K562 (cell line): ENCODE results near the gene CPVL. TPM values are rescaled to one million over a fixed set of nuclear protein-coding genes. Genes with fewer than 3 reads are reported as not detected.

Experiments used
- ATAC-seq: fragments of 200-7000 bp; cut with Tn5 transposase; 3 replicates; pipeline ENCODE4 v1.9.1; 2020; ENCODE audit warnings: moderate library complexity
- BruUV-seq: library from RNA; stranded (reverse); fragments of 400-500 nt; replicated peaks from 2 replicates; lab custom pipeline; 2021; lab: Mats Ljungman, UMichigan
- CTCF ChIA-PET: fragments of 300-600 bp; formaldehyde crosslinking; extraction: SDS; loops from one replicate; lab custom pipeline; 2021; ENCODE audit warnings: low intra/inter-chr PET ratio; lab: Yijun Ruan, JAX
- POLR2A ChIA-PET: fragments of 300-600, 350-650 bp; sonication (Branson Sonifier 250); formaldehyde crosslinking; extraction: SDS; loops from one replicate; lab custom pipeline; 2021; ENCODE audit warnings: antibody characterized with exemption, inconsistent platforms; lab: Yijun Ruan, JAX
- DNase-seq, 4 experiments: peaks; one replicate each; pipeline versions ENCODE4 v3.0.0 to v3.0.0-alpha.2; 2011 to 2018; ENCODE audit warnings: low spot score in 3 of 4, mixed read lengths in 3 of 4; ENCODE audit errors: extremely low read depth in 1 of 4
- FAIRE-seq: peaks from 2 replicates; lab custom pipeline; 2011; peaks lifted over from hg19 to GRCh38; lab: Jason Lieb, UNC
- H2AFZ ChIP-seq: 2 replicates; pipeline ENCODE4 v1.6.0; 2011; ENCODE audit warnings: low read depth, low read length, control low read depth, inconsistent platforms
- H3K27ac ChIP-seq: fragments of 200-600 bp; 3 replicates; pipeline ENCODE4 v1.8.0; 2011; ENCODE audit warnings: low read depth, mild to moderate bottlenecking, control low read depth, inconsistent platforms, low read length, moderate library complexity, mixed read lengths; ENCODE audit errors: extremely low read depth
- H3K27me3 ChIP-seq, 2 experiments: fragments of 300-600 bp in 1 of 2; 2 replicates in 1 of 2; 3 replicates in 1 of 2; pipeline versions ENCODE4 v1.6.0 to v1.8.0; 2011; ENCODE audit warnings: inconsistent platforms in 2 of 2, low read length in 2 of 2, mild to moderate bottlenecking in 1 of 2, mixed read lengths in 1 of 2, moderate library complexity in 1 of 2; ENCODE audit not compliant: control insufficient read depth in 2 of 2, insufficient read depth in 2 of 2
- H3K36me3 ChIP-seq: fragments of 300-600 bp; 3 replicates; pipeline ENCODE4 v1.8.0; 2011; ENCODE audit warnings: mild to moderate bottlenecking, low read length, inconsistent platforms; ENCODE audit not compliant: control insufficient read depth, insufficient read depth
- H3K4me1 ChIP-seq, 2 experiments: fragments of 200-600 bp in 1 of 2; replicated peaks in 1 of 2; 2 replicates in 1 of 2; 3 replicates in 1 of 2; pipeline versions ENCODE4 v1.5.1 to v1.8.0; 2011; ENCODE audit warnings: inconsistent platforms in 2 of 2, low read length in 2 of 2, mild to moderate bottlenecking in 1 of 2, mixed read lengths in 1 of 2, moderate library complexity in 1 of 2; ENCODE audit not compliant: control insufficient read depth in 2 of 2, insufficient read depth in 2 of 2
- H3K4me2 ChIP-seq: 2 replicates; pipeline ENCODE4 v1.6.1; 2011; ENCODE audit warnings: low read length, control low read depth, inconsistent platforms, mixed read lengths; ENCODE audit not compliant: insufficient read depth
- H3K4me3 ChIP-seq: fragments of 200-600 bp; sonication (generic), shearing (Covaris generic); 2 replicates; pipeline ENCODE4 v1.5.1; 2016; ENCODE audit warnings: control low read depth, inconsistent platforms
- H3K79me2 ChIP-seq: fragments of 200-600 bp; 3 replicates; pipeline ENCODE4 v1.8.0; 2011; ENCODE audit warnings: low read length, inconsistent platforms; ENCODE audit not compliant: control insufficient read depth, insufficient read depth
- H3K9ac ChIP-seq, 2 experiments: 2 replicates each; pipeline versions ENCODE4 v1.6.0 to v1.6.1; 2011; ENCODE audit warnings: low read depth in 2 of 2, low read length in 2 of 2, control low read depth in 1 of 2, inconsistent platforms in 1 of 2, mild to moderate bottlenecking in 1 of 2, mixed read lengths in 1 of 2; ENCODE audit not compliant: insufficient read depth in 1 of 2
- H3K9me1 ChIP-seq: one replicate; pipeline ENCODE4 v1.6.0; 2011; ENCODE audit warnings: inconsistent platforms, mild to moderate bottlenecking, low read length, moderate library complexity; ENCODE audit not compliant: control insufficient read depth, insufficient read depth
- H3K9me3 ChIP-seq: replicated peaks from 2 replicates; pipeline ENCODE4 v1.5.1; 2011; ENCODE audit warnings: low read depth, low read length, inconsistent platforms; ENCODE audit not compliant: control insufficient read depth, insufficient read depth
- H4K20me1 ChIP-seq: replicated peaks from 2 replicates; pipeline ENCODE4 v1.6.1; 2011; ENCODE audit warnings: low read length, inconsistent platforms, mixed read lengths; ENCODE audit not compliant: control insufficient read depth, insufficient read depth
- CREBBP ChIP-seq: IDR thresholded peaks from one replicate; pipeline ENCODE4 v1.6.1; 2012; ENCODE audit warnings: low read depth, mild to moderate bottlenecking, control low read depth, inconsistent platforms, low read length
- E2F3 ChIP-seq: fragments of 250-450 bp; sonication (Bioruptor Pico); IDR thresholded peaks from 2 replicates; pipeline ENCODE4 v1.4.0; 2020; ENCODE audit warnings: mild to moderate bottlenecking
- ETV1 ChIP-seq: fragments of 450-650 bp; conservative IDR thresholded peaks from 2 replicates; pipeline ENCODE4 v1.6.1; 2016; ENCODE audit warnings: missing genetic modification characterization, control low read depth, low read depth, missing compliant biosample characterization
- HDAC2 ChIP-seq: fragments of 450-650 bp; IDR thresholded peaks from 2 replicates; pipeline ENCODE4 v1.6.1; 2016; ENCODE audit warnings: mild to moderate bottlenecking
- KLF10 ChIP-seq: fragments of 250-450 bp; sonication (Bioruptor Pico); IDR thresholded peaks from 2 replicates; pipeline ENCODE4 v1.6.1; 2021; ENCODE audit warnings: matching md5 sums
- NR4A1 ChIP-seq, 2 experiments: fragments of 250-450 bp in 1 of 2; fragments of 450-650 bp in 1 of 2; sonication (Bioruptor Pico) in 1 of 2; IDR thresholded peaks; 2 replicates each; pipeline versions ENCODE4 v1.4.0 to v1.6.1; 2016 to 2020; ENCODE audit warnings: mild to moderate bottlenecking in 2 of 2, missing compliant biosample characterization in 1 of 2, missing genetic modification characterization in 1 of 2, moderate library complexity in 1 of 2
- OTX1 ChIP-seq: fragments of 450-650 bp; formaldehyde crosslinking; IDR thresholded peaks from 2 replicates; pipeline ENCODE4 v1.4.0; 2022; ENCODE audit warnings: mild to moderate bottlenecking
- RFX1 ChIP-seq: fragments of 450-650 bp; IDR thresholded peaks from 2 replicates; pipeline ENCODE4 v1.6.1; 2016; ENCODE audit warnings: mild to moderate bottlenecking, moderate library complexity
- ZNF133 ChIP-seq: fragments of 250-450 bp; sonication (Bioruptor Pico); IDR thresholded peaks from 2 replicates; pipeline ENCODE4 v1.4.0; 2020; ENCODE audit warnings: mild to moderate bottlenecking
- ZNF174 ChIP-seq: fragments of 250-450 bp; sonication (Bioruptor Pico); IDR thresholded peaks from 2 replicates; pipeline ENCODE4 v1.4.0; 2020; ENCODE audit warnings: mild to moderate bottlenecking
- ZSCAN29 ChIP-seq: fragments of 450-650 bp; IDR thresholded peaks from 2 replicates; pipeline ENCODE4 v1.6.1; 2017
- WGBS: fragments of 100-300 bp; shearing (Covaris generic); methylation state at CpG from one replicate; pipeline ENCODE4 v1.1.6; 2016; ENCODE audit warnings: low coverage, mixed read lengths; ENCODE audit not compliant: insufficient coverage; ENCODE audit errors: missing lambda C conversion rate; 5-methylcytosine and 5-hydroxymethylcytosine counted together
- in situ Hi-C: fragments of 300-500 bp; cut with MboI; formaldehyde crosslinking; loops from 4 replicates; pipeline ENCODE4 v1.15.0; 2018; ENCODE audit warnings: inconsistent platforms, mixed read lengths
- intact Hi-C: fragments of 100-400 bp; cut with micrococcal nuclease; formaldehyde crosslinking; loops from 2 replicates; pipeline ENCODE4 v1.14.2; 2022
- polyA plus RNA-seq, 8 experiments: library from polyadenylated mRNA; depleted of rRNA in 4 of 8; stranded (reverse) in 5 of 8; unstranded in 3 of 8; fragments of >200 nt; fragmentation: Nextera tagmentation in 2 of 8; fragmentation: Illumina TruSeq in 1 of 8; extraction: Ambion mirVana in 2 of 8; extraction: Trizol in 1 of 8; gene quantifications; 2 replicates each; pipeline versions ENCODE4 v1.2.1 to v1.2.3, GENCODE V29; 2011 to 2014; ENCODE audit warnings: inconsistent platforms in 1 of 8, missing spikeins in 1 of 8
- total RNA-seq, 7 experiments: library from RNA; depleted of rRNA in 6 of 7; stranded (reverse); fragments of >200 nt in 6 of 7; fragmentation: Illumina TruSeq in 2 of 7; extraction: Trizol in 2 of 7; gene quantifications; 2 replicates each; pipeline versions ENCODE4 v1.2.1 to v1.2.3, GENCODE V29; 2011 to 2021; ENCODE audit warnings: low replicate concordance in 1 of 7
- TF ChIP-seq, protein P1 (sequence below): fragments of 250-450 bp; sonication (Bioruptor Pico); IDR thresholded peaks from 2 replicates; pipeline ENCODE4 v1.4.0; 2020; ENCODE audit warnings: mild to moderate bottlenecking
- TF ChIP-seq, protein P2 (sequence below), 2 experiments: fragments of 450-650 bp; IDR thresholded peaks; 2 replicates each; pipeline ENCODE4 v1.6.1; 2018; ENCODE audit warnings: mild to moderate bottlenecking in 2 of 2, low read depth in 1 of 2; ENCODE audit not compliant: partially characterized antibody in 2 of 2

The CPVL gene
- total and polyA plus RNA-seq, 9 of the 15 experiments (the other 6 are each of a cell fraction or from before 2014, with no cell fraction given) = 0.89 to 2.4 (median 1.5) TPM

DNA sequence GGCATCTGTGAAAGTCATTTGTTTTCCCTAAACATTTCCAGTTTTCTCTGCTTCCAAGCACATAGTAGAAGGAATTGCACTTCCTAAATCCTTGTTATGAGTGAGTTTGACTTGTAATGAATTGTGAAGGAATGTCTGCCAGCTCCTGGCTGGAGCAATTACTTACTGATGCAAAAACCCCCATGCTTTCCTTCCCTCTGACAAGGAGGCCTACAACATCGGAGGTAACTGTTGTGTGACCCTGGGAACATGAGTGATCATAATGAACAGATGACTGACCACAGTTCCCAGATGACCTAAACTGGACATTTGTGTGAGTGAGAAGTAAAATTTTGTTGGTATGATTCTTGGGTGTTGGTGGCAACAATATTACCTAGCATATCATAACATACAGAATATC lies 21.4 kb upstream of the CPVL start:
- no peaks in the 10 kb centered on the region for H3K27me3 ChIP-seq
- intact Hi-C loops = no loop called here
- no peaks in the 10 kb centered on the region for H3K79me2 ChIP-seq
- WGBS = 0% methylated on average over 1 of the region's 1 CpG
- DNase-seq (no peak), FAIRE-seq (no peak), ATAC-seq (no peak)
- no peaks in the 10 kb centered on the region for H3K4me1 ChIP-seq
- no peaks in the 10 kb centered on the region for H3K36me3 ChIP-seq
- in situ Hi-C loops = no loop called here
- BruUV-seq = no TSS peak
- no peaks in the 10 kb centered on the region for H3K9me1 ChIP-seq
- no peak overlapping the region for H3K9ac ChIP-seq
- TF ChIP-seq ZSCAN29 = no peak
- no peak for TF ChIP-seq HDAC2
- TF ChIP-seq KLF10 (CRISPR knock-in tag) = no peak
- no peak overlapping the region for H2AFZ ChIP-seq
- CTCF ChIA-PET = no interaction called here
- no peak overlapping the region for H3K27ac ChIP-seq
- H4K20me1 ChIP-seq = no peaks in the 10 kb centered on the region
- H3K4me2 ChIP-seq = no peak overlapping the region
- H3K9me3 ChIP-seq = no peaks in the 10 kb centered on the region
- H3K4me3 ChIP-seq = no peak overlapping the region
- POLR2A ChIA-PET = no interaction called here

DNA sequence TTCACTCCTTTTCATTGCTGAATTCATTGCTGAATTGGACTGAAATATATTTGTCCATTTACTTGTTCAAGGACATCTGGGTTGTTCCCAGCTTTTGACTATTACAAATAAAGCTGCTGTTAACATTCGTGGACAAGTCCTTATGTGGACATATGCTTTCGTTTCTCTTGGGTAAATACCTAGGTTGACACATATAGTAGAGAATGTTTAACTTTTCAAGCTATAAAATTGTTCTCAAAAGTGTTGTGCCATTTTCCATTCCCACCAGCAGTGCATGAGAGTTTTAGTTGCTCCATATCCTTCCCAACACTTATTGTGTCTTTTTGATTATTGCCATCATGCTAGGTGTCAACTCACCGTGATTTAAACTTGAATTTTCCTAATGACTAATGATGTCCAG lies 17.5 kb upstream of the CPVL start:
- in situ Hi-C loops = no loop called here
- TF ChIP-seq ZNF133 (CRISPR knock-in tag) = no peak
- TF ChIP-seq, protein P1, sequence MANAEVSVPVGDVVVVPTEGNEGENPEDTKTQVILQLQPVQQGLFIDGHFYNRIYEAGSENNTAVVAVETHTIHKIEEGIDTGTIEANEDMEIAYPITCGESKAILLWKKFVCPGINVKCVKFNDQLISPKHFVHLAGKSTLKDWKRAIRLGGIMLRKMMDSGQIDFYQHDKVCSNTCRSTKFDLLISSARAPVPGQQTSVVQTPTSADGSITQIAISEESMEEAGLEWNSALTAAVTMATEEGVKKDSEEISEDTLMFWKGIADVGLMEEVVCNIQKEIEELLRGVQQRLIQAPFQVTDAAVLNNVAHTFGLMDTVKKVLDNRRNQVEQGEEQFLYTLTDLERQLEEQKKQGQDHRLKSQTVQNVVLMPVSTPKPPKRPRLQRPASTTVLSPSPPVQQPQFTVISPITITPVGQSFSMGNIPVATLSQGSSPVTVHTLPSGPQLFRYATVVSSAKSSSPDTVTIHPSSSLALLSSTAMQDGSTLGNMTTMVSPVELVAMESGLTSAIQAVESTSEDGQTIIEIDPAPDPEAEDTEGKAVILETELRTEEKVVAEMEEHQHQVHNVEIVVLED (CRISPR knock-in tag) = no peak
- TF ChIP-seq OTX1 = no peak
- TF ChIP-seq CREBBP = no peak
- no peak for TF ChIP-seq ZNF174 (CRISPR knock-in tag)
- TF ChIP-seq NR4A1 (CRISPR knock-in tag; IDR thresholded peaks at IDR 0.05) = no peak
- TF ChIP-seq NR4A1 (tag; IDR thresholded peaks at IDR 0.05) = no peak
- no peak for TF ChIP-seq E2F3 (CRISPR knock-in tag)
- no peak for TF ChIP-seq ETV1
- TF ChIP-seq, protein P2, sequence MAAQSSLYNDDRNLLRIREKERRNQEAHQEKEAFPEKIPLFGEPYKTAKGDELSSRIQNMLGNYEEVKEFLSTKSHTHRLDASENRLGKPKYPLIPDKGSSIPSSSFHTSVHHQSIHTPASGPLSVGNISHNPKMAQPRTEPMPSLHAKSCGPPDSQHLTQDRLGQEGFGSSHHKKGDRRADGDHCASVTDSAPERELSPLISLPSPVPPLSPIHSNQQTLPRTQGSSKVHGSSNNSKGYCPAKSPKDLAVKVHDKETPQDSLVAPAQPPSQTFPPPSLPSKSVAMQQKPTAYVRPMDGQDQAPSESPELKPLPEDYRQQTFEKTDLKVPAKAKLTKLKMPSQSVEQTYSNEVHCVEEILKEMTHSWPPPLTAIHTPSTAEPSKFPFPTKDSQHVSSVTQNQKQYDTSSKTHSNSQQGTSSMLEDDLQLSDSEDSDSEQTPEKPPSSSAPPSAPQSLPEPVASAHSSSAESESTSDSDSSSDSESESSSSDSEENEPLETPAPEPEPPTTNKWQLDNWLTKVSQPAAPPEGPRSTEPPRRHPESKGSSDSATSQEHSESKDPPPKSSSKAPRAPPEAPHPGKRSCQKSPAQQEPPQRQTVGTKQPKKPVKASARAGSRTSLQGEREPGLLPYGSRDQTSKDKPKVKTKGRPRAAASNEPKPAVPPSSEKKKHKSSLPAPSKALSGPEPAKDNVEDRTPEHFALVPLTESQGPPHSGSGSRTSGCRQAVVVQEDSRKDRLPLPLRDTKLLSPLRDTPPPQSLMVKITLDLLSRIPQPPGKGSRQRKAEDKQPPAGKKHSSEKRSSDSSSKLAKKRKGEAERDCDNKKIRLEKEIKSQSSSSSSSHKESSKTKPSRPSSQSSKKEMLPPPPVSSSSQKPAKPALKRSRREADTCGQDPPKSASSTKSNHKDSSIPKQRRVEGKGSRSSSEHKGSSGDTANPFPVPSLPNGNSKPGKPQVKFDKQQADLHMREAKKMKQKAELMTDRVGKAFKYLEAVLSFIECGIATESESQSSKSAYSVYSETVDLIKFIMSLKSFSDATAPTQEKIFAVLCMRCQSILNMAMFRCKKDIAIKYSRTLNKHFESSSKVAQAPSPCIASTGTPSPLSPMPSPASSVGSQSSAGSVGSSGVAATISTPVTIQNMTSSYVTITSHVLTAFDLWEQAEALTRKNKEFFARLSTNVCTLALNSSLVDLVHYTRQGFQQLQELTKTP (IDR thresholded peaks at IDR 0.05; ENCODE audit: low read depth in 1 of 2, partially characterized antibody in 2 of 2) = no peak
- no peak for TF ChIP-seq RFX1

More for the DNA sequence above, 17.5 kb upstream of the CPVL start:
- CTCF ChIA-PET = no interaction called here
- intact Hi-C loops = no loop called here
- no peaks in the 10 kb centered on the region for H4K20me1 ChIP-seq
- ATAC-seq = no peak
- DNase-seq = no peak
- H3K4me1 ChIP-seq = no peaks in the 10 kb centered on the region
- FAIRE-seq = no peak
- H3K9ac ChIP-seq = no peak overlapping the region
- no peaks in the 10 kb centered on the region for H3K9me3 ChIP-seq
- H3K27me3 ChIP-seq = no peaks in the 10 kb centered on the region
- no peak overlapping the region for H2AFZ ChIP-seq
- H3K4me3 ChIP-seq = no peak overlapping the region
- H3K36me3 ChIP-seq = no peaks in the 10 kb centered on the region
- H3K79me2 ChIP-seq = no peaks in the 10 kb centered on the region
- 2% methylated on average over 3 of the region's 3 CpGs for WGBS
- H3K4me2 ChIP-seq = no peak overlapping the region
- BruUV-seq = no TSS peak
- H3K27ac ChIP-seq = no peak overlapping the region
- H3K9me1 ChIP-seq = no peaks in the 10 kb centered on the region
- POLR2A ChIA-PET = no interaction called here
